IMR-90 (cell line): ENCODE results near the gene ATG7. TPM values are rescaled to one million over a fixed set of nuclear protein-coding genes. Genes with fewer than 3 reads are reported as not detected.

Experiments used
- ATAC-seq: fragments of 200-7000 bp; cut with Tn5 transposase; 2 replicates; pipeline ENCODE4 v1.9.1; 2020; ENCODE audit warnings: low read depth, mild to moderate bottlenecking, moderate library complexity
- BruUV-seq: library from RNA; stranded (reverse); fragments of 400-500 nt; replicated peaks from 2 replicates; lab custom pipeline; 2021; lab: Mats Ljungman, UMichigan
- CTCF ChIA-PET: fragments of 300-600 bp; formaldehyde crosslinking; extraction: SDS; loops from one replicate; lab custom pipeline; 2021; ENCODE audit warnings: antibody characterized with exemption; lab: Yijun Ruan, JAX
- POLR2A ChIA-PET: fragments of 300-600 bp; sonication (Branson Sonifier 250); formaldehyde crosslinking; loops from one replicate; lab custom pipeline; 2022; ENCODE audit warnings: antibody characterized with exemption; ENCODE audit not compliant: unreplicated experiment; lab: Charles Lee
- DNase-seq: peaks from one replicate; pipeline ENCODE4 v3.0.0; 2013
- H2AFZ ChIP-seq: replicated peaks from 2 replicates; pipeline ENCODE3; 2013; ENCODE audit warnings: low read length, mild to moderate bottlenecking; ENCODE audit not compliant: poor library complexity
- H2AK5ac ChIP-seq: 2 replicates; pipeline ENCODE4 v1.6.1; 2013; ENCODE audit warnings: low read depth, low read length, inconsistent platforms
- H2AK9ac ChIP-seq: replicated peaks from 2 replicates; pipeline ENCODE3; 2013; ENCODE audit warnings: mild to moderate bottlenecking, low read depth, low read length, moderate library complexity; ENCODE audit not compliant: poor library complexity
- H2BK120ac ChIP-seq: 2 replicates; pipeline ENCODE4 v1.6.1; 2013; ENCODE audit warnings: low read depth, low read length, inconsistent platforms
- H2BK15ac ChIP-seq: 3 replicates; pipeline ENCODE4 v1.6.1; 2013; ENCODE audit warnings: low read depth, low read length, inconsistent platforms
- H2BK20ac ChIP-seq: 2 replicates; pipeline ENCODE4 v1.6.1; 2013; ENCODE audit warnings: low read depth, mild to moderate bottlenecking, inconsistent platforms, low read length, moderate library complexity
- H2BK5ac ChIP-seq: 2 replicates; pipeline ENCODE4 v1.6.1; 2013; ENCODE audit warnings: mild to moderate bottlenecking, low read depth, low read length, inconsistent platforms; ENCODE audit not compliant: poor library complexity, severe bottlenecking
- H3K14ac ChIP-seq: replicated peaks from 2 replicates; pipeline ENCODE4 v1.6.1; 2013; ENCODE audit warnings: low read depth, low read length, inconsistent platforms
- H3K18ac ChIP-seq: 2 replicates; pipeline ENCODE4 v1.6.1; 2013; ENCODE audit warnings: low read depth, low read length, control low read depth
- H3K23ac ChIP-seq: 2 replicates; pipeline ENCODE4 v1.6.1; 2013; ENCODE audit warnings: low read depth, low read length, inconsistent platforms
- H3K27ac ChIP-seq: 2 replicates; pipeline ENCODE4 v1.5.1; 2013; ENCODE audit warnings: mild to moderate bottlenecking, control low read depth, low read length; ENCODE audit not compliant: insufficient read depth
- H3K27me3 ChIP-seq: 2 replicates; pipeline ENCODE4 v1.6.1; 2013; ENCODE audit warnings: low read length; ENCODE audit not compliant: control insufficient read depth, insufficient read depth
- H3K36me3 ChIP-seq: 2 replicates; pipeline ENCODE4 v1.6.1; 2013; ENCODE audit warnings: low read length, mixed read lengths; ENCODE audit not compliant: control insufficient read depth, insufficient read depth
- H3K4ac ChIP-seq: 2 replicates; pipeline ENCODE4 v1.6.1; 2013; ENCODE audit warnings: low read depth, low read length, inconsistent platforms
- H3K4me1 ChIP-seq: 2 replicates; pipeline ENCODE4 v1.6.1; 2013; ENCODE audit warnings: low read length, mixed read lengths; ENCODE audit not compliant: control insufficient read depth, insufficient read depth
- H3K4me2 ChIP-seq: 2 replicates; pipeline ENCODE4 v1.6.1; 2013; ENCODE audit warnings: low read depth, mild to moderate bottlenecking, control low read depth, low read length, moderate library complexity
- H3K4me3 ChIP-seq: 2 replicates; pipeline ENCODE4 v1.5.1; 2013; ENCODE audit warnings: low read depth, mild to moderate bottlenecking, control low read depth, low read length, moderate library complexity; ENCODE audit not compliant: insufficient read depth
- H3K56ac ChIP-seq: 2 replicates; pipeline ENCODE4 v1.6.1; 2013; ENCODE audit warnings: low read length, inconsistent platforms; ENCODE audit not compliant: insufficient read depth; ENCODE audit errors: extremely low read depth
- H3K79me1 ChIP-seq, 2 experiments: 2 replicates each; pipeline ENCODE4 v1.6.1; 2013; ENCODE audit warnings: low read length in 2 of 2, inconsistent platforms in 1 of 2, low read depth in 1 of 2
- H3K9ac ChIP-seq: 2 replicates; pipeline ENCODE4 v1.6.1; 2013; ENCODE audit warnings: low read depth, low read length, control low read depth
- H3K9me1 ChIP-seq: 2 replicates; pipeline ENCODE4 v1.6.1; 2013; ENCODE audit warnings: low read length, inconsistent platforms; ENCODE audit not compliant: insufficient read depth
- H3K9me3 ChIP-seq: 2 replicates; pipeline ENCODE4 v1.6.1; 2013; ENCODE audit warnings: low read length; ENCODE audit not compliant: control insufficient read depth, insufficient read depth
- H4K20me1 ChIP-seq: 2 replicates; pipeline ENCODE4 v1.6.1; 2013; ENCODE audit warnings: low read length, inconsistent platforms; ENCODE audit not compliant: insufficient read depth
- H4K5ac ChIP-seq: 2 replicates; pipeline ENCODE4 v1.6.1; 2013; ENCODE audit warnings: mild to moderate bottlenecking, low read depth, low read length, control low read depth
- H4K8ac ChIP-seq, 2 experiments: 2 replicates each; pipeline ENCODE4 v1.6.1; 2013; ENCODE audit warnings: low read depth in 2 of 2, low read length in 2 of 2, control low read depth in 1 of 2, inconsistent platforms in 1 of 2
- H4K91ac ChIP-seq: 2 replicates; pipeline ENCODE4 v1.6.1; 2013; ENCODE audit warnings: low read depth, low read length, inconsistent platforms; ENCODE audit not compliant: insufficient read depth
- CEBPB ChIP-seq: IDR thresholded peaks from 2 replicates; pipeline ENCODE4 v1.6.1; 2012; ENCODE audit warnings: low read depth, low read length, improper control_type of control experiment
- WGBS, 2 experiments: methylation state at CpG; one replicate each; pipeline versions ENCODE4 v1.1.5 to v1.1.7; 2013; ENCODE audit warnings: missing lambda C conversion rate in 2 of 2; ENCODE audit not compliant: insufficient read length in 1 of 2; ENCODE audit errors: extremely low coverage in 2 of 2; 5-methylcytosine and 5-hydroxymethylcytosine counted together
- dilution Hi-C: fragments of 300-500 bp; cut with HindIII; formaldehyde crosslinking; loops from one replicate; pipeline ENCODE4 v1.14.3; 2018; ENCODE audit warnings: low sequenced_read_pairs; ENCODE audit not compliant: unreplicated experiment
- in situ Hi-C: fragments of 300-500 bp; cut with MboI; formaldehyde crosslinking; loops from 3 replicates; pipeline ENCODE4 v1.14.3; 2019; ENCODE audit warnings: low sequenced_read_pairs, inconsistent platforms, mixed read lengths
- intact Hi-C: fragments of 100-400 bp; cut with micrococcal nuclease; formaldehyde crosslinking; loops from 2 replicates; pipeline ENCODE4 v1.10.0; 2022
- polyA plus RNA-seq, 3 experiments: library from polyadenylated mRNA; depleted of rRNA; stranded (reverse); fragments of >200 nt; gene quantifications; 2 replicates each; pipeline ENCODE4 v1.2.3, GENCODE V29; 2012; ENCODE audit warnings: low replicate concordance in 1 of 3
- total RNA-seq: library from RNA; depleted of rRNA; stranded (reverse); fragments of >200 nt; gene quantifications from 2 replicates; pipeline ENCODE4 v1.2.3, GENCODE V29; 2012
- TF ChIP-seq, protein P1 (sequence below): conservative IDR thresholded peaks from 2 replicates; pipeline ENCODE4 v1.5.1; 2012; ENCODE audit warnings: mild to moderate bottlenecking, low read depth, low read length, improper control_type of control experiment

ATG7 gene
- total and polyA plus RNA-seq, 2 of the 4 experiments (the other 2 are of a cell fraction) = 15.6 to 51.4 TPM

DNA sequence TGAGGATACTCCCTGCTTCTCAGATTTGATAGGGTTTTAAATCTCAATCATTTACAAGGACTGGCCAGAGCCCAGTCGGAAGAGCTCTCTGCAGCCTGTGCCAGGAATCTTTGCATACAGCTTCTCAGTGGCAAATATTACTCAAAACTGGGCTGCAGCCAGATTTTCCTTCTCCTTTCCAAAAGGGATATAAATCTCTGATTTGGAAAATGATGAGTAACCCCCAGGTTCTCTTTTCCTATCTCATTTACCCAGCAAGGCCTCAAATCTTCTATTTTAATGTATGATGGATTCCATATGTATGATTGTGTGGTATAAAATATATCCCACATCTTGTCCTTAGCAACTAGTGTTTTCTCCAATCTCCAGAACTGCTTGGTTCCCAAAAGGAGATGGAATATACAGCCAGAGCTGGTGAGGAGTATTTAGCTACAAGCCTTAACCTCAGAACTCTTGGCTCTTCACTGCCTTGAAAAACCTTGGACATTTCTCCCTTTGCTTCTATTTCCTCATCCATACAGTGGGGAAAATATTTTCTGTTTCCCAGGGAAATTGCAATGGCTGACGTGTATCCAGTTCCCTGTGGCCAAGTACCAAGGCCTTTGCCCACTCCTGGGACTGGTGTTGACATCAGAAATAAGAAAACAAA lies 114.4 kb downstream of the ATG7 start:
- H3K4me1 ChIP-seq = peaks cover 8% of the 10 kb centered on the region
- no peak overlapping the region for H3K23ac ChIP-seq
- no peak overlapping the region for H4K91ac ChIP-seq
- no peak overlapping the region for H3K4me3 ChIP-seq
- H3K18ac ChIP-seq = no peak overlapping the region
- no CpG with 5 or more reads among the region's 2 CpGs for whole genome bisulfite sequencing, 2 experiments
- H3K9ac ChIP-seq = no peak overlapping the region
- H3K36me3 ChIP-seq = no peaks in the 10 kb centered on the region
- intact Hi-C loops (no loop called here), dilution Hi-C loops (no loop called here), in situ Hi-C loops (loop anchor here (10.0 kb wide), 1 partner anchor 418 kb away; no protein-coding TSS in a partner anchor)
- no peak overlapping the region for H2BK20ac ChIP-seq
- no peak overlapping the region for H4K5ac ChIP-seq
- no peak overlapping the region for H4K8ac ChIP-seq
- ChIA-PET CTCF (no interaction called here), POLR2A (no interaction called here)
- H3K4ac ChIP-seq = no peak overlapping the region
- ATAC-seq (no peak), DNase-seq (no peak)
- no peak overlapping the region for H2AK9ac ChIP-seq
- no peak overlapping the region for H3K14ac ChIP-seq
- no peaks in the 10 kb centered on the region for H4K20me1 ChIP-seq
- no peak overlapping the region for H2BK120ac ChIP-seq
- no peaks in the 10 kb centered on the region for H3K27me3 ChIP-seq
- H3K4me2 ChIP-seq = no peak overlapping the region
- no peak overlapping the region for H2BK15ac ChIP-seq
- no TSS peak for BruUV-seq
- H2BK5ac ChIP-seq = no peak overlapping the region
- H3K9me3 ChIP-seq = no peaks in the 10 kb centered on the region
- no peak overlapping the region for H3K27ac ChIP-seq
- H3K9me1 ChIP-seq = peaks cover 7% of the 10 kb centered on the region; the same call in 1 of the 2 replicates
- TF ChIP-seq CEBPB = no peak
- TF ChIP-seq, protein P1, sequence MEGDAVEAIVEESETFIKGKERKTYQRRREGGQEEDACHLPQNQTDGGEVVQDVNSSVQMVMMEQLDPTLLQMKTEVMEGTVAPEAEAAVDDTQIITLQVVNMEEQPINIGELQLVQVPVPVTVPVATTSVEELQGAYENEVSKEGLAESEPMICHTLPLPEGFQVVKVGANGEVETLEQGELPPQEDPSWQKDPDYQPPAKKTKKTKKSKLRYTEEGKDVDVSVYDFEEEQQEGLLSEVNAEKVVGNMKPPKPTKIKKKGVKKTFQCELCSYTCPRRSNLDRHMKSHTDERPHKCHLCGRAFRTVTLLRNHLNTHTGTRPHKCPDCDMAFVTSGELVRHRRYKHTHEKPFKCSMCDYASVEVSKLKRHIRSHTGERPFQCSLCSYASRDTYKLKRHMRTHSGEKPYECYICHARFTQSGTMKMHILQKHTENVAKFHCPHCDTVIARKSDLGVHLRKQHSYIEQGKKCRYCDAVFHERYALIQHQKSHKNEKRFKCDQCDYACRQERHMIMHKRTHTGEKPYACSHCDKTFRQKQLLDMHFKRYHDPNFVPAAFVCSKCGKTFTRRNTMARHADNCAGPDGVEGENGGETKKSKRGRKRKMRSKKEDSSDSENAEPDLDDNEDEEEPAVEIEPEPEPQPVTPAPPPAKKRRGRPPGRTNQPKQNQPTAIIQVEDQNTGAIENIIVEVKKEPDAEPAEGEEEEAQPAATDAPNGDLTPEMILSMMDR = no peak
- H2AFZ ChIP-seq = no peak overlapping the region
- no peak overlapping the region for H2AK5ac ChIP-seq
- peaks cover 6 to 18% of the 10 kb centered on the region in 2 experiments for H3K79me1 ChIP-seq
- no peak overlapping the region for H3K56ac ChIP-seq
